Measurements from ENCODE around the gene NOVA2.

The NOVA2 gene, protein sequence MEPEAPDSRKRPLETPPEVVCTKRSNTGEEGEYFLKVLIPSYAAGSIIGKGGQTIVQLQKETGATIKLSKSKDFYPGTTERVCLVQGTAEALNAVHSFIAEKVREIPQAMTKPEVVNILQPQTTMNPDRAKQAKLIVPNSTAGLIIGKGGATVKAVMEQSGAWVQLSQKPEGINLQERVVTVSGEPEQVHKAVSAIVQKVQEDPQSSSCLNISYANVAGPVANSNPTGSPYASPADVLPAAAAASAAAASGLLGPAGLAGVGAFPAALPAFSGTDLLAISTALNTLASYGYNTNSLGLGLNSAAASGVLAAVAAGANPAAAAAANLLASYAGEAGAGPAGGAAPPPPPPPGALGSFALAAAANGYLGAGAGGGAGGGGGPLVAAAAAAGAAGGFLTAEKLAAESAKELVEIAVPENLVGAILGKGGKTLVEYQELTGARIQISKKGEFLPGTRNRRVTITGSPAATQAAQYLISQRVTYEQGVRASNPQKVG

DNA sequence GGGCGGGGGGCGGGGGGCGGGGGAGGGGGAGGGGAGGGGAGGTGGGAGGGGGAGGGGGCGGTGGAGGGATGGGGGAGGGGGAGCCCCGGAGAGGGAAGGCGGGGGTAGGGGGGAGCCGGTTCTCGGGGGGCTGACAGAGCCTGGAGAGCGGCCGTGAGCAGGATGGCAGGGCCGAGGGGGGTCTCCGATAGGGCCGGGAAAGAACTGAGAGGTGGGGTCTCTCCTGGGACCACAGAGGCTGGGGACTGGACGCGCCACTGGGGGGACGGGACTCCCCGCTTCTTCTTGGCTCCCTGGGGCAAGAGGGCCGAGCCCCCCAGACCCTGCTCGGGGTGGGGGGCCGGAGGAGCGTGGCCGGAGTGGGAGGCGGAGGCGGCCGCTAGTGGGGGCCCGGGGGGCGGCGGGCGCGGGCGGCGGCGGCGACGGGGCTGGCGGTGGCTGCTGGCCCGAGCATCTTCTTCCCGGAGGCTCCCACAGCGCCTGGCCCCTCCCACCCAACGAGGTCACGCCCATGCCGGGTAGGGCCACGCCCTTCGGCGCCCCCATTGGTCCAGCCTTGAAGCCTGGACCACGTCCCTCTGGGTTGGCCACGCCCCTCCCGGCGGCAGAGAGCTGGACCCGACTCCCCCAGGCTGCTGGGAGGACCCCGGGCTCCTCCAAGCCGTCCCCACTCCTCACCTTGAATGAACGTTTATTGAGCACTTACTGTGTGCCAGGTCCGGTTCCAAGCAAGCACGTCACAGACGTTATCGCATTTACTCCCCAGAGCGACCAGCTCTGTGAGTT lies at the start of gene NOVA2:
TSS of gene NOVA2 (minus strand) at position 313 of the 786 bp plus-strand sequence. CDS start 514 bp downstream, outside the sequence.
- Histone ChIP-seq H3K27ac (ENCODE audit: low read depth, low read length) (no peak within 1 kb of the TSS), H3K4me1 (ENCODE audit: insufficient read depth, low read length) (no peaks in the 10 kb centered on the region), H3K9ac (ENCODE audit: low read length) (no peak within 1 kb of the TSS), H3K9me3 (ENCODE audit: low read length) (no peaks in the 10 kb centered on the region), H3K4me3 (ENCODE audit: low read depth in 1 of 2, low read length in 2 of 2) (no peak within 1 kb of the TSS), H3K36me3 (ENCODE audit: insufficient read depth, low read length) (no peaks in the 10 kb centered on the region), H3K27me3 (ENCODE audit: control insufficient read depth in 1 of 2, insufficient read depth in 2 of 2, low read length in 2 of 2) (peaks cover 33 to 50% of the 10 kb centered on the region in 2 donors)

DNA sequence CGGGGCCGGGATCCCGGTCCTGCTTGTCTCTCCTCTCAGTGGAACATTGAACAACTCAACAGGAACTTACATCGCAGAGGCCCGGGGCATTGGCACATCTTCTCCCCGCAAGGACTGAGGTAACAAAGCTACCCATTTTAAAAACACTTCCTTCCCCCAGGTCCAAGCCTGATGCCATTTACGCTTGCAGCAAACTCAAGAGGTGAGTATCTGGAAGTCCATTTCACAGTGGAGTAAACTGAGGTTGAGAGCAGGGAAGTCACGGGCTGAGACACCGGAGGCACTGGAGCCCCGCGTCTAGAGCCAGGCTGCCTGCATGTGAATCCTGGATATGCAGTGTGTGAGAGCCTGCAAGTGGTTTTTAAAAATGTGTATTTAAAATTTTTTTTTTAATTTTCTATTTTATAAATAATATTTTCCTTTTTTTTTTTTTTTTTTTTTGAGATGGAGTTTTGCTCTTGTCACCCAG lies 49.7 kb upstream of the NOVA2 start:
- no peak overlapping the region for H3K4me3 ChIP-seq (ENCODE audit: low read depth in 1 of 2, low read length in 2 of 2)
- no peak overlapping the region for H3K27ac ChIP-seq (ENCODE audit: low read depth, low read length)
- no peak overlapping the region for H3K9ac ChIP-seq (ENCODE audit: low read length)
- H3K27me3 ChIP-seq (ENCODE audit: control insufficient read depth in 1 of 2, insufficient read depth in 2 of 2, low read length in 2 of 2) = peaks cover 10 to 34% of the 10 kb centered on the region in 2 donors
- H3K4me1 ChIP-seq (ENCODE audit: insufficient read depth, low read length) = no peaks in the 10 kb centered on the region
- H3K36me3 ChIP-seq (ENCODE audit: insufficient read depth, low read length) = no peaks in the 10 kb centered on the region
- H3K9me3 ChIP-seq (ENCODE audit: low read length) = no peaks in the 10 kb centered on the region

DNA sequence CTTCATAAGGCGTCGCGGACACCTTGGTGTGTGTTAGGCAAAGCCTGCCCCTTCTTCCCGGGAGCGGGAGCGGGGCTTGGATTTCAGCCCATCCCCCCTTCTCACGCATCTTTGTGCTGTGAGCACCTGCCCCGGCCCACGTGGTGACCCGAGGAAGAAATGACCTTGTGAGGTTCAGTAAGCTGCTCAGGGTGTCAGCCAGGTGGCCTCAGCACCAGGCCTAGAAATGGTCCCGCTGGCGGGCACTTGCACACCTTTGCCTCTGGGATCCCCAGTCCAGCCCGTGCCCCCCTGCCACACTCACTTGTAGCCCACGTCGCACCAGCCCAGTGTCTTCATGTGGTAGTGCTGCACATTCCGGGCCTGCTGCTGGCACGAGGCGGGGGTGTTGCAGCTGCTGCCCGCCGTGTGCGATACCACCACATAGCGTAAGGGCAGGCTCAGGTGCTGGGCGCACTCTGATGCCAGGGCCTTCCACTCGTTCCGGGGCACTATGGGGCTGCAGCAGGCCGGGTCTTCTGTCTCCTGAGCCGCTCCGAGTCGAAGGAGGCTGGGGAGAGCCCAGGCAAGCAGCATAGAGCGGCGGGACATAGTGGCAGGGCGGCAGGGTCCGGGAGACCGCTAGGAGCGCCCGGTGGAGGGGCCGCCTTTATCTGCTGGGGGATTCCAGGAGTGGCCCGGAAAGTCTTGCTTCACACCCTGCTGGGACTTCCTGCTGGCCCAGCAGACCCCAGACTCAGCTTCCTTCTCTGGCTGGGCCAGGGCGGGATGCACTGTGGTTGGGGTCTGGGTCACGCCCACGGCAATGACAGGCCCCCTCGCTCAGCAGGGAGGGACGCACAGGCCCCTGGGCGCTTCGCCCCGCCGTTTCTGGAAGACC lies 49.0 kb upstream of the NOVA2 start, which contains the start of gene PGLYRP1:
TSS of gene PGLYRP1 (minus strand) at position 623 of the 880 bp plus-strand sequence. CDS start at position 591, 32 bp downstream.
- H3K9ac ChIP-seq (ENCODE audit: low read length) = no peak within 1 kb of the TSS
- no peaks in the 10 kb centered on the region for H3K36me3 ChIP-seq (ENCODE audit: insufficient read depth, low read length)
- no peaks in the 10 kb centered on the region for H3K4me1 ChIP-seq (ENCODE audit: insufficient read depth, low read length)
- H3K9me3 ChIP-seq (ENCODE audit: low read length) = no peaks in the 10 kb centered on the region
- no peak within 1 kb of the TSS for H3K27ac ChIP-seq (ENCODE audit: low read depth, low read length)
- H3K27me3 ChIP-seq (ENCODE audit: control insufficient read depth in 1 of 2, insufficient read depth in 2 of 2, low read length in 2 of 2) = peaks cover 10 to 34% of the 10 kb centered on the region in 2 donors
- H3K4me3 ChIP-seq (ENCODE audit: low read depth in 1 of 2, low read length in 2 of 2) = no peak within 1 kb of the TSS

DNA sequence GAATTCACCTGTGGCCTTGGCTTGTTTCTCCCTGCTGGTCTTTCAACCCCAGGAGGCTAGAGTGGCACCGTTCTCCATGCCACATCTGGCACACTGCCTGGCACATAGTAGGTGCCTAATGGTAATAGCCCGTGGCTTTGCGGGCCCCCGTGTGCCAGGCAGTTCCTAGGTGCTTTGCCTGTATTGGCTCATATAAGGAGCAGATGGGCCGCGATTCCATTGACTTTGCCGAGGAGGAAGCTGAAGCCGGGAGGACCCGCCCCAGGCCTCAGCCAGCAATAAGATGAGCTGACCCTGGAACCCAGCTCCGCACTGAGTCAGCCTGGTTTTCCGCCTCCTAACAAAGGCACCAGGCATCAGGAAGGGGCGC lies 48.4 kb upstream of the NOVA2 start:
- no peak overlapping the region for H3K27ac ChIP-seq (ENCODE audit: low read depth, low read length)
- no peak overlapping the region for H3K9ac ChIP-seq (ENCODE audit: low read length)
- no peaks in the 10 kb centered on the region for H3K4me1 ChIP-seq (ENCODE audit: insufficient read depth, low read length)
- peaks cover 10 to 34% of the 10 kb centered on the region in 2 donors for H3K27me3 ChIP-seq (ENCODE audit: control insufficient read depth in 1 of 2, insufficient read depth in 2 of 2, low read length in 2 of 2)
- no peaks in the 10 kb centered on the region for H3K36me3 ChIP-seq (ENCODE audit: insufficient read depth, low read length)
- no peak overlapping the region for H3K4me3 ChIP-seq (ENCODE audit: low read depth in 1 of 2, low read length in 2 of 2)
- no peaks in the 10 kb centered on the region for H3K9me3 ChIP-seq (ENCODE audit: low read length)

DNA sequence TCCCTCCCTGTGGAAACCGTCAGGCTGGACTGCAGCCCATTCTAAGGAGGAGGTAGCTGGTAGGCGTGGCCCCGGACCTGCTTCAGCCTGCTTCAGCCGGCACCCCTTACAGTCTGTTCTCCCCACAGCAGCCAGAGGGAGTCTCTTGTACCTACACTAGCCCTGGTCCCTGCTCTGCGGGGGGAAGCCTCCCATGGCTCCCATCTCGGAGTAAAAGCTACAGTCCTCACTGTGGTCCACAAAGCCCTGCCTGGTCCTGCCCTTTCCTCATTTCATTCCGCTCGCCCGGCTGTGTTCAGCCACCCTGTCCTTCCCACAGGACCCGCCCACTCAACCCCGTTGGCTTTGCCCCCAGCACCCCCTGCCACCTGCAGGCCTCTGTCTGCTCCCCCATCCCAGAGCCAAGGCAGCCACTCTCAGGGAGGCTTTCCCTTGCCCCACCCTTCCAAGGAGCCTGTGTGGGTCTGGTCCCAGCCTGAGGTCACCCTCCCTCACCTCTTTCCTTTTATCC lies 47.9 kb upstream of the NOVA2 start:
- H3K4me1 ChIP-seq (ENCODE audit: insufficient read depth, low read length) = no peaks in the 10 kb centered on the region
- H3K4me3 ChIP-seq (ENCODE audit: low read depth in 1 of 2, low read length in 2 of 2) = no peak overlapping the region
- H3K9me3 ChIP-seq (ENCODE audit: low read length) = no peaks in the 10 kb centered on the region
- peaks cover 8 to 30% of the 10 kb centered on the region in 2 donors for H3K27me3 ChIP-seq (ENCODE audit: control insufficient read depth in 1 of 2, insufficient read depth in 2 of 2, low read length in 2 of 2)
- H3K36me3 ChIP-seq (ENCODE audit: insufficient read depth, low read length) = no peaks in the 10 kb centered on the region
- no peak overlapping the region for H3K9ac ChIP-seq (ENCODE audit: low read length)
- no peak overlapping the region for H3K27ac ChIP-seq (ENCODE audit: low read depth, low read length)

DNA sequence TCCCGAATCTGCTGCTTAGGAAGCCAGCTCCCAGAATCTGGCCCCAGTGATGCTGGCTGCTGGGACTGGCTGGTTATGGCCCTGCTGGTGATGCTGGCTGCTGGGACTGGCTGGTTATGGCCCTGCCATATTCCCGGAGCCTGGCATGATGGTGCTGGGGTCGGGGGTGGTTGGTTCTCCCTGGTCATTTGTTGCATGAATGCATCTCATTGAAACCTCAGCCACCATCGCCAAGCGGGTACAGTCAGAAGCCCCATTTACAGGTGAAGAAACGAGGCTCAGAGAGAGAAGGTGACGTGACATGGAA lies 47.1 kb upstream of the NOVA2 start:
- H3K9ac ChIP-seq (ENCODE audit: low read length) = no peak overlapping the region
- no peaks in the 10 kb centered on the region for H3K9me3 ChIP-seq (ENCODE audit: low read length)
- H3K36me3 ChIP-seq (ENCODE audit: insufficient read depth, low read length) = no peaks in the 10 kb centered on the region
- peaks cover 4 to 29% of the 10 kb centered on the region in 2 donors for H3K27me3 ChIP-seq (ENCODE audit: control insufficient read depth in 1 of 2, insufficient read depth in 2 of 2, low read length in 2 of 2)
- H3K4me1 ChIP-seq (ENCODE audit: insufficient read depth, low read length) = peaks cover 6% of the 10 kb centered on the region
- H3K4me3 ChIP-seq (ENCODE audit: low read depth in 1 of 2, low read length in 2 of 2) = no peak overlapping the region
- H3K27ac ChIP-seq (ENCODE audit: low read depth, low read length) = no peak overlapping the region

DNA sequence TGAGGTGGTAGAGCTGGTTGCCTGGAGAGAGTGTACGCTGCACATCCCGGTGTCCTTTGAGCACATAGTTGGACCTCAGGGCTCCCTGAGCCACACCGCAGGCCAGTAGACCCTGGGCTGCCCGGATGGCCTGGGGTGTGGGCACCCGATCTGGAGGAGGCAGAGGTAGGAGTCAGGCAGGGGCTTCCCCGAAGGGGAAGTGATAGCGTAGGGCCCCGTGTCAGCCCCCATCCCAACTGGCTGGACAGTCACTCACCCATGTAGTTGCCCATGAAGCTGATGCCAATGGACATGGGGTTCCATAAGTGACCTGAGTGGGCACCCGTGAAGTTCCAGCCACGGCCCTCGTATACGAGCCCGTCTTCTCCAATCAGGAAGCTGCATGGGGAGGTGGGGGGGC lies 45.6 kb upstream of the NOVA2 start:
- H3K9ac ChIP-seq (ENCODE audit: low read length) = no peak overlapping the region
- H3K27ac ChIP-seq (ENCODE audit: low read depth, low read length) = no peak overlapping the region
- H3K4me1 ChIP-seq (ENCODE audit: insufficient read depth, low read length) = peaks cover 9% of the 10 kb centered on the region
- no peak overlapping the region for H3K4me3 ChIP-seq (ENCODE audit: low read depth in 1 of 2, low read length in 2 of 2)
- no peaks in the 10 kb centered on the region for H3K36me3 ChIP-seq (ENCODE audit: insufficient read depth, low read length)
- H3K9me3 ChIP-seq (ENCODE audit: low read length) = no peaks in the 10 kb centered on the region
- peaks cover 15 to 37% of the 10 kb centered on the region in 2 donors for H3K27me3 ChIP-seq (ENCODE audit: control insufficient read depth in 1 of 2, insufficient read depth in 2 of 2, low read length in 2 of 2)

DNA sequence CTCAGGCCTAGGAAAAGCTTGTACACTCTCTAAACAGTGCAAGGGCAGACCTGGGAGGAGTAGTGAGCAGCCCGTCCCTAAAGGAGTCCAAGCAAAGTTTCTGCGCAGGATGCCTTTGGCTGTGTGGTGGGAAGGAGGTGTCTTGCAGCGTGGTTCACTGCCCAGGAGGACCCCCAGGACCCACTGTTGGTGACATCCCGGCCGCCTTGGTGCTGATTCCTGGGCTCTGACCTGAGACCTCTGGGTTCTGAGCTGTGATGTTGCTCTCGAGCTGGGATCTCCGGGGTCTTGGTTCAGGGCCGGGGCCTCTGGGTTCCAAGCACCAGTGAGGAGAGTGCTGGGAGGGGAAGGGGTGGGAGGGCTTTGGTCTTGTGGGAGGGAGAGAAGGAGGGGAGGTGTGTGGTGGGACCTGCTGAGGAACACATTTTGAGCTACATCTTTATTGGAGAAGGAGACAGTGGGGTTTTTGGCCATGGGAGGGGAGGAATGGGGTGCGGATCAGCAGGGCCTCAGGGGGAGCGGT lies 45.1 kb upstream of the NOVA2 start:
- H3K4me3 ChIP-seq (ENCODE audit: low read depth in 1 of 2, low read length in 2 of 2) = no peak overlapping the region
- no peak overlapping the region for H3K27ac ChIP-seq (ENCODE audit: low read depth, low read length)
- peaks cover 9% of the 10 kb centered on the region for H3K4me1 ChIP-seq (ENCODE audit: insufficient read depth, low read length)
- no peaks in the 10 kb centered on the region for H3K9me3 ChIP-seq (ENCODE audit: low read length)
- no peaks in the 10 kb centered on the region for H3K36me3 ChIP-seq (ENCODE audit: insufficient read depth, low read length)
- H3K27me3 ChIP-seq (ENCODE audit: control insufficient read depth in 1 of 2, insufficient read depth in 2 of 2, low read length in 2 of 2) = peaks cover 17 to 40% of the 10 kb centered on the region in 2 donors
- no peak overlapping the region for H3K9ac ChIP-seq (ENCODE audit: low read length)

DNA sequence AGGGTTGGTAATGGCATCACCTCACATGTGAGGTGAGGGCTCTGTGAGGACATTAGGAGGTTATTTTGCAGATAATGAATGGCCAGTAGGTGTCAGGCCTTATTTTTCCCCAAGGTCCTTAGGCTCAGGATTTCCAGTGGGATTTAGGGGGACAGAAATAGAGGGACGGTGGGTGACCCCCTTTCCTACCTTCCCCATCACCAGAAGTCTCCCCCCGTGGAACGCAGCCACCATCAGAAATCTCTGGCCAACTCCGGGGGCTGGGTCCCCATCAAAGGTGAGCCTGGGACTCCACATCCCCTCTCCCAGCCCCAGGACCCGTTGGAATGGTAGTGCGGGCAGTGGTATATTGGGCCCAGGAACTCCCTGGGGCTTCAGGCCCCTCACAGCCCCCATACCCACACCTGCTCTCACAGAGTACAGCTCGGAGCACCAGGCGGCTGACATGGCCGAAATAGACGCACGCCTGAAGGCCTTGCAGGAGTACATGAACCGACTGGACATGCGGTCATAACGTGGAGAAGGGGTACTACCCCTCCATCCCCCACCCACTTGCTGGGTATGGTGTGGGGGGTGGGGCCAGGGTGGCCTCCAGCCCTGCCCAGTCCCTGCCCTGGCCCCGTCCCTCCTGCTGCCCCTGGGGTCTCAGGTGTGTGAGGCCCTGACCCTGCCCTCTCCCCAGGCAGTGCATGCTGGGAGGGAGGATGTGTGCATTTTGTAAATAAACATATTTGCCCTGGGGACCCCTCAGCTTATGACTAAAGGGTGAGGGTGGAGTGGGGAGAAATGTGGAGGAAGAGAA lies 44.4 kb upstream of the NOVA2 start:
- no peak overlapping the region for H3K4me3 ChIP-seq (ENCODE audit: low read depth in 1 of 2, low read length in 2 of 2)
- H3K27ac ChIP-seq (ENCODE audit: low read depth, low read length) = no peak overlapping the region
- peaks cover 9% of the 10 kb centered on the region for H3K4me1 ChIP-seq (ENCODE audit: insufficient read depth, low read length)
- H3K9me3 ChIP-seq (ENCODE audit: low read length) = no peaks in the 10 kb centered on the region
- peaks cover 24 to 39% of the 10 kb centered on the region in 2 donors for H3K27me3 ChIP-seq (ENCODE audit: control insufficient read depth in 1 of 2, insufficient read depth in 2 of 2, low read length in 2 of 2)
- no peaks in the 10 kb centered on the region for H3K36me3 ChIP-seq (ENCODE audit: insufficient read depth, low read length)
- H3K9ac ChIP-seq (ENCODE audit: low read length) = no peak overlapping the region

DNA sequence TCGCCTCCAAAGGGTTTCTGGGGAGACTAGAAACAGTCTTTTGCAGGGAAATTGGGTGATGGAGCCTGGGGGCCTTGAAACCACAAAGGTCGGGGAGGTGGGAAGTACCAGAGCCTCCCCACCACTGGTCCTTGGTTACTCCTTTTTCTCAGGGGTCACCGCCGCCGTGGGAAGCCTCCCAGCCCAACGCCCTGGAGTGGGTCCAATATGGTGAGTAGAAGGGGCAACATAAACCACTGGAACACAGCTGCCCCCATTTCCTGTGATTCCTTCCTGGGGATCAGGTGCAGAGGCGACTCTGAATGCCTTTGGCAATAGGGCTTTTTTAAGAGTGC lies 43.4 kb upstream of the NOVA2 start:
- no peak overlapping the region for H3K27ac ChIP-seq (ENCODE audit: low read depth, low read length)
- no peaks in the 10 kb centered on the region for H3K36me3 ChIP-seq (ENCODE audit: insufficient read depth, low read length)
- no peak overlapping the region for H3K4me3 ChIP-seq (ENCODE audit: low read depth in 1 of 2, low read length in 2 of 2)
- H3K9ac ChIP-seq (ENCODE audit: low read length) = no peak overlapping the region
- peaks cover 31 to 36% of the 10 kb centered on the region in 2 donors for H3K27me3 ChIP-seq (ENCODE audit: control insufficient read depth in 1 of 2, insufficient read depth in 2 of 2, low read length in 2 of 2)
- peaks cover 9% of the 10 kb centered on the region for H3K4me1 ChIP-seq (ENCODE audit: insufficient read depth, low read length)
- H3K9me3 ChIP-seq (ENCODE audit: low read length) = no peaks in the 10 kb centered on the region
